Measurements from ENCODE around the gene GRB10.

The GRB10 gene

GRCh38 chr7:50603287-50603686 is 179.4 kb downstream of the GRB10 start:
- Histone ChIP-seq H3K4me2 (no peak overlapping the region), H3K27me3 (no peaks in the 10 kb centered on the region), H3K4me1 (peaks cover 0 to 4% (median 0%) of the 10 kb centered on the region in 10 experiments; a peak in 6 of 20 replicates), H3K27ac (no peak overlapping the region), H3K9ac (no peak overlapping the region), H4K20me1 (peaks cover 0 to 24% (median 4%) of the 10 kb centered on the region in 11 experiments; a peak in 8 of 22 replicates), H3K36me3 (peaks cover 85 to 100% (median 97%) of the 10 kb centered on the region in 11 experiments), H3K4me3 (no peak overlapping the region), H3K9me3 (replicated peaks in 1 of 11) (peaks cover 0 to under 1% (median 0%) of the 10 kb centered on the region in 11 experiments; a peak in 2 of 22 replicates)
- no peak for TF ChIP-seq Cebpa-rat (IDR thresholded peaks at IDR 0.05)

- peaks cover 0 to 12% (median 4%) of the 10 kb centered on the region in 11 experiments; a peak in 7 of 22 replicates for H4K20me1 ChIP-seq
- no peak overlapping the region for H3K4me3 ChIP-seq
- H3K9me3 ChIP-seq (replicated peaks in 1 of 11), result no peaks in the 10 kb centered on the region
- no peak overlapping the region for H3K27ac ChIP-seq
- H3K4me1 ChIP-seq, result peaks cover 0 to 5% (median 0%) of the 10 kb centered on the region in 10 experiments; a peak in 4 of 20 replicates
- no peak overlapping the region for H3K4me2 ChIP-seq
- H3K36me3 ChIP-seq, result peaks cover 81 to 100% (median 96%) of the 10 kb centered on the region in 11 experiments
- H3K9ac ChIP-seq, result no peak overlapping the region
- no peak for TF ChIP-seq Cebpa-rat (IDR thresholded peaks at IDR 0.05)
- H3K27me3 ChIP-seq, result no peaks in the 10 kb centered on the region
Observed at GRCh38 chr7:50599385-50599784, 183.3 kb downstream of the GRB10 start.

GRCh38 chr7:50598460-50599343 is 184.0 kb downstream of the GRB10 start:
- TF ChIP-seq Cebpa-rat (IDR thresholded peaks at IDR 0.05), result no peak
- peaks cover 81 to 100% (median 96%) of the 10 kb centered on the region in 11 experiments for H3K36me3 ChIP-seq

GRCh38 chr7:50596484-50596883 is 186.2 kb downstream of the GRB10 start:
- Histone ChIP-seq H3K27me3 (no peaks in the 10 kb centered on the region), H3K4me3 (no peak overlapping the region), H3K9me3 (replicated peaks in 1 of 11) (no peaks in the 10 kb centered on the region), H3K4me2 (no peak overlapping the region), H3K36me3 (peaks cover 88 to 100% (median 97%) of the 10 kb centered on the region in 11 experiments), H4K20me1 (peaks cover 0 to 11% (median 0%) of the 10 kb centered on the region in 11 experiments; a peak in 3 of 22 replicates), H3K9ac (no peak overlapping the region), H3K27ac (no peak overlapping the region), H3K4me1 (peaks cover 0 to 11% (median 6%) of the 10 kb centered on the region in 10 experiments; a peak in 14 of 20 replicates)
- TF ChIP-seq Cebpa-rat (IDR thresholded peaks at IDR 0.05), result no peak

More at GRCh38 chr7:50598460-50599343, 184.0 kb downstream of the GRB10 start:
- H3K9ac ChIP-seq, result no peak overlapping the region
- H3K27ac ChIP-seq, result no peak overlapping the region
- peaks cover 0 to 11% (median 0%) of the 10 kb centered on the region in 11 experiments; a peak in 4 of 22 replicates for H4K20me1 ChIP-seq
- no peaks in the 10 kb centered on the region for H3K9me3 ChIP-seq (replicated peaks in 1 of 11)
- H3K27me3 ChIP-seq, result no peaks in the 10 kb centered on the region
- H3K4me1 ChIP-seq, result peaks cover 0 to 5% (median 0%) of the 10 kb centered on the region in 10 experiments; a peak in 4 of 20 replicates
- no peak overlapping the region for H3K4me2 ChIP-seq
- H3K4me3 ChIP-seq, result no peak overlapping the region

- peaks cover 87 to 100% (median 97%) of the 10 kb centered on the region in 11 experiments for H3K36me3 ChIP-seq
- TF ChIP-seq Cebpa-rat (IDR thresholded peaks at IDR 0.05), result no peak
- H3K9ac ChIP-seq, result no peak overlapping the region
- no peaks in the 10 kb centered on the region for H3K27me3 ChIP-seq
- H4K20me1 ChIP-seq, result peaks cover 0 to 11% (median 0%) of the 10 kb centered on the region in 11 experiments; a peak in 2 of 22 replicates
- H3K9me3 ChIP-seq (replicated peaks in 1 of 11), result no peaks in the 10 kb centered on the region
- H3K4me2 ChIP-seq, result no peak overlapping the region
- H3K4me1 ChIP-seq, result peaks cover 0 to 17% (median 8%) of the 10 kb centered on the region in 10 experiments; a peak in 14 of 20 replicates
- no peak overlapping the region for H3K27ac ChIP-seq
- H3K4me3 ChIP-seq, result no peak overlapping the region
Observed at GRCh38 chr7:50595491-50596102, 187.1 kb downstream of the GRB10 start.

GRCh38 chr7:50594734-50595485 is 187.8 kb downstream of the GRB10 start:
- Histone ChIP-seq H3K9me3 (replicated peaks in 1 of 11) (no peaks in the 10 kb centered on the region), H3K9ac (no peak overlapping the region), H4K20me1 (peaks cover 0 to 11% (median 0%) of the 10 kb centered on the region in 11 experiments; a peak in 2 of 22 replicates), H3K27me3 (no peaks in the 10 kb centered on the region), H3K36me3 (peaks cover 82 to 99% (median 92%) of the 10 kb centered on the region in 11 experiments), H3K4me1 (peaks cover 0 to 17% (median 8%) of the 10 kb centered on the region in 10 experiments; a peak in 14 of 20 replicates), H3K4me3 (no peak overlapping the region), H3K4me2 (no peak overlapping the region), H3K27ac (no peak overlapping the region)
- TF ChIP-seq Cebpa-rat (IDR thresholded peaks at IDR 0.05), result no peak

- peaks cover 0 to 17% (median 8%) of the 10 kb centered on the region in 10 experiments; a peak in 14 of 20 replicates for H3K4me1 ChIP-seq
- no peak for TF ChIP-seq Cebpa-rat (IDR thresholded peaks at IDR 0.05)
- no peaks in the 10 kb centered on the region for H3K9me3 ChIP-seq (replicated peaks in 1 of 11)
- H3K4me3 ChIP-seq, result no peak overlapping the region
- H3K36me3 ChIP-seq, result peaks cover 74 to 91% (median 84%) of the 10 kb centered on the region in 11 experiments
- no peak overlapping the region for H3K27ac ChIP-seq
- H4K20me1 ChIP-seq, result peaks cover 0 to 7% (median 0%) of the 10 kb centered on the region in 11 experiments; a peak in 1 of 22 replicates
- H3K4me2 ChIP-seq, result no peak overlapping the region
- no peaks in the 10 kb centered on the region for H3K27me3 ChIP-seq
- no peak overlapping the region for H3K9ac ChIP-seq
Observed at GRCh38 chr7:50594136-50594535, 188.6 kb downstream of the GRB10 start.

- H3K4me2 ChIP-seq, result no peak overlapping the region
- no peak overlapping the region for H3K4me3 ChIP-seq
- H3K9ac ChIP-seq, result no peak overlapping the region
- no peaks in the 10 kb centered on the region for H3K27me3 ChIP-seq
- H3K27ac ChIP-seq, result no peak overlapping the region
- H3K9me3 ChIP-seq (replicated peaks in 1 of 11), result no peaks in the 10 kb centered on the region
- no peak for TF ChIP-seq Cebpa-rat (IDR thresholded peaks at IDR 0.05)
- peaks cover 0 to 6% (median 0%) of the 10 kb centered on the region in 11 experiments; a peak in 1 of 22 replicates for H4K20me1 ChIP-seq
- peaks cover 62 to 79% (median 72%) of the 10 kb centered on the region in 11 experiments for H3K36me3 ChIP-seq
- H3K4me1 ChIP-seq, result peaks cover 0 to 17% (median 5%) of the 10 kb centered on the region in 10 experiments; a peak in 11 of 20 replicates
Observed at GRCh38 chr7:50592940-50593339, 189.8 kb downstream of the GRB10 start.
